ENCODE data around the gene ATP2C1. TPM values are rescaled to one million over a fixed set of nuclear protein-coding genes. Genes with fewer than 3 reads are reported as not detected.
"Not testable (repeated sequence)": the region's sequence is repeated elsewhere in the genome, so short reads cannot be mapped to it uniquely, and the experiment has no call there.

Gene ATP2C1
- total RNA-seq, 1 donor from 2014 or later = 102 TPM

- Mint-ChIP-seq H3K9me3 (ENCODE audit: unreplicated experiment) (no peaks in the 10 kb centered on the region), H3K4me1 (ENCODE audit: unreplicated experiment) (no peaks in the 10 kb centered on the region), H3K27ac (ENCODE audit: unreplicated experiment) (no peak overlapping the region), H3K27me3 (ENCODE audit: unreplicated experiment) (peaks cover 3% of the 10 kb centered on the region), H3K4me3 (ENCODE audit: unreplicated experiment) (no peak overlapping the region), H3K36me3 (ENCODE audit: low read depth, unreplicated experiment) (no peaks in the 10 kb centered on the region)
- DNase-seq (ENCODE audit: low spot score) = no peak
- TF ChIP-seq, protein P1, sequence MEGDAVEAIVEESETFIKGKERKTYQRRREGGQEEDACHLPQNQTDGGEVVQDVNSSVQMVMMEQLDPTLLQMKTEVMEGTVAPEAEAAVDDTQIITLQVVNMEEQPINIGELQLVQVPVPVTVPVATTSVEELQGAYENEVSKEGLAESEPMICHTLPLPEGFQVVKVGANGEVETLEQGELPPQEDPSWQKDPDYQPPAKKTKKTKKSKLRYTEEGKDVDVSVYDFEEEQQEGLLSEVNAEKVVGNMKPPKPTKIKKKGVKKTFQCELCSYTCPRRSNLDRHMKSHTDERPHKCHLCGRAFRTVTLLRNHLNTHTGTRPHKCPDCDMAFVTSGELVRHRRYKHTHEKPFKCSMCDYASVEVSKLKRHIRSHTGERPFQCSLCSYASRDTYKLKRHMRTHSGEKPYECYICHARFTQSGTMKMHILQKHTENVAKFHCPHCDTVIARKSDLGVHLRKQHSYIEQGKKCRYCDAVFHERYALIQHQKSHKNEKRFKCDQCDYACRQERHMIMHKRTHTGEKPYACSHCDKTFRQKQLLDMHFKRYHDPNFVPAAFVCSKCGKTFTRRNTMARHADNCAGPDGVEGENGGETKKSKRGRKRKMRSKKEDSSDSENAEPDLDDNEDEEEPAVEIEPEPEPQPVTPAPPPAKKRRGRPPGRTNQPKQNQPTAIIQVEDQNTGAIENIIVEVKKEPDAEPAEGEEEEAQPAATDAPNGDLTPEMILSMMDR (IDR thresholded peaks at IDR 0.05; ENCODE audit: unreplicated experiment) = no peak
Measured at GRCh38 chr3:130857336-130858026, 36.4 kb upstream of the ATP2C1 start.

GRCh38 chr3:130862130-130862529 lies 31.8 kb upstream of the ATP2C1 start:
- H3K27ac Mint-ChIP-seq (ENCODE audit: unreplicated experiment); H3K4me3 Mint-ChIP-seq (ENCODE audit: unreplicated experiment); H3K27me3 Mint-ChIP-seq (ENCODE audit: unreplicated experiment); H3K9me3 Mint-ChIP-seq (ENCODE audit: unreplicated experiment); H3K4me1 Mint-ChIP-seq (ENCODE audit: unreplicated experiment); DNase-seq (ENCODE audit: low spot score); H3K36me3 Mint-ChIP-seq (ENCODE audit: low read depth, unreplicated experiment): not testable (repeated sequence)

DNA sequence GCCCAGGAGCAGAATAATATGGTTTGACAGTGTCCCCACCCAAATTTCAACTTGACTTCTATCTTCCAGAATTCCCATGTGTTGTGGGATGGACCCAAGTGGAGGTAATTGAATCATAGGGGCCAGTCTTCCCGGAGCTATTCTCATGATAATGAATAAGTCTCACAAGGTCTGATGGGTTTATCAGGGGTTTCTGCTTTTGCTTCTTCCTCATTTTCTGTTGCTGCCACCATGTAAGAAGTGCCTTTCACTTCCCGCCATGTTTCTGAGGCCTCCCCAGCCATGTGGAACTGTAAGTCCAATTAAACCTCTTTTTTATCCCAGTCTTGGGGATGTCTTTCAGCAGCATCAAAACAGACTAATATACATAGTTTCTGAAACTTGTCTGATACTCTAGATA lies 28.4 kb upstream of the ATP2C1 start:
- no peak for DNase-seq (ENCODE audit: low spot score)

DNA sequence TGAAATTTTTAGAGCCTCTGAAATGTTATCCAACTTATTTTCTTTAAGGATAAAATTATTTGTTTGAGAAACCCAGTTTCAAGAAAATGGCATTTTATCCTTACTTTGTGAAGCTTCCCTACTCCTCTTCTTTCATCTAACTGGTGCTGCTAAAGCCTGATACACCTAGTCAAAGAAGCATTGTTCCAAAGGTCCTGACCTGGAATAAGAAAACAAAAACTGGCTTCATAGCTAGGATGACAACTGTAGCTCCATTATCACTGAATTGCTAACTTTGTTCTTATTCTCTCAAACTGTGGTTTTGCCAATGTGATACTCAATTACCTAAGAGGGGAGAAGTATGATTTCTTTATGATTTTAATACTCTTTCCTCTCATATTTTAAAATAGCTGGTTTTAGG lies 27.6 kb upstream of the ATP2C1 start:
- Mint-ChIP-seq H3K4me3 (ENCODE audit: unreplicated experiment) (no peak overlapping the region), H3K4me1 (ENCODE audit: unreplicated experiment) (no peaks in the 10 kb centered on the region), H3K36me3 (ENCODE audit: low read depth, unreplicated experiment) (peaks cover 3% of the 10 kb centered on the region), H3K27me3 (ENCODE audit: unreplicated experiment) (peaks cover 6% of the 10 kb centered on the region), H3K9me3 (ENCODE audit: unreplicated experiment) (no peaks in the 10 kb centered on the region), H3K27ac (ENCODE audit: unreplicated experiment) (no peak overlapping the region)
- DNase-seq (ENCODE audit: low spot score) = no peak
- TF ChIP-seq, protein P1 (IDR thresholded peaks at IDR 0.05; ENCODE audit: unreplicated experiment) = no peak

More for the DNA sequence above, 28.4 kb upstream of the ATP2C1 start:
- no peaks in the 10 kb centered on the region for H3K4me1 Mint-ChIP-seq (ENCODE audit: unreplicated experiment)
- peaks cover 3% of the 10 kb centered on the region for H3K36me3 Mint-ChIP-seq (ENCODE audit: low read depth, unreplicated experiment)
- TF ChIP-seq, protein P1 (IDR thresholded peaks at IDR 0.05; ENCODE audit: unreplicated experiment) = no peak
- H3K27ac Mint-ChIP-seq (ENCODE audit: unreplicated experiment) = no peak overlapping the region
- no peaks in the 10 kb centered on the region for H3K9me3 Mint-ChIP-seq (ENCODE audit: unreplicated experiment)
- no peak overlapping the region for H3K4me3 Mint-ChIP-seq (ENCODE audit: unreplicated experiment)
- H3K27me3 Mint-ChIP-seq (ENCODE audit: unreplicated experiment) = peaks cover 6% of the 10 kb centered on the region

DNA sequence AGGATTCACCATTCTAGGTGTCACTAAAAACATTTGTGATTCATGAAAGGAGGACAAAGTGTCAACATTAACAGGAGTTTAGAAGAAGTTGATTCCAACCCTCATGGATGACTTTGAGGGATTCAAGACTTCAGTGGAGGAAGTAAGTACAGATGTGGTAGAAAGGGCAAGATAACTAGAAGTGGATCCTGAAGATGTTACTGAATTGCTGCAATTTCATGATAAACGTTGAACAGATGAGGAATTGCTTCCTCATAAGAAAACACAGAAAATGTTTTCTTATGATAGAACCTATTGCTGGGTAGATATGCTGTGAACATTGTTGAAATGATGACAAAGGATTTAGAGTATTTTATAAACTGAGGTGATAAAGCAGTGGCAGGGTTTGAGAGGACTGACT lies 23.5 kb upstream of the ATP2C1 start:
- H3K4me1 Mint-ChIP-seq (ENCODE audit: unreplicated experiment) = no peaks in the 10 kb centered on the region
- TF ChIP-seq, protein P1 (IDR thresholded peaks at IDR 0.05; ENCODE audit: unreplicated experiment) = no peak
- H3K36me3 Mint-ChIP-seq (ENCODE audit: low read depth, unreplicated experiment) = peaks cover 3% of the 10 kb centered on the region
- no peak for DNase-seq (ENCODE audit: low spot score)
- peaks cover 4% of the 10 kb centered on the region for H3K27me3 Mint-ChIP-seq (ENCODE audit: unreplicated experiment)
- H3K27ac Mint-ChIP-seq (ENCODE audit: unreplicated experiment) = no peak overlapping the region
- H3K9me3 Mint-ChIP-seq (ENCODE audit: unreplicated experiment) = no peaks in the 10 kb centered on the region
- no peak overlapping the region for H3K4me3 Mint-ChIP-seq (ENCODE audit: unreplicated experiment)
